GM23338 (cell line): ENCODE data around the gene NIPSNAP2. TPM values are rescaled to one million over a fixed set of nuclear protein-coding genes. Genes with fewer than 3 reads are reported as not detected.

Experiments
- ATAC-seq: fragments of 200-7000 bp; cut with Tn5 transposase; 3 replicates; pipeline ENCODE4 v1.9.1; 2020
- DNase-seq: peaks from one replicate; pipeline ENCODE4 v3.0.0-alpha.2; 2015; ENCODE audit warnings: low spot score
- H2AFZ ChIP-seq: fragments of 200-600 bp; sonication (generic); 2 replicates; pipeline ENCODE4 v1.8.0; 2016; ENCODE audit warnings: antibody characterized with exemption, mild to moderate bottlenecking, moderate library complexity
- H3F3A ChIP-seq: fragments of 200-600 bp; sonication (generic); replicated peaks from 2 replicates; pipeline ENCODE4 v1.8.0; 2017; ENCODE audit warnings: antibody characterized with exemption, mixed run types, low read depth
- H3K27ac ChIP-seq: fragments of 200-600 bp; sonication (generic); 2 replicates; pipeline ENCODE4 v1.6.1; 2016; ENCODE audit warnings: low read depth
- H3K27me3 ChIP-seq: fragments of 200-600 bp; sonication (generic); 2 replicates; pipeline ENCODE4 v1.8.0; 2016; ENCODE audit warnings: mild to moderate bottlenecking, mixed run types, moderate library complexity; ENCODE audit not compliant: insufficient read depth
- H3K36me3 ChIP-seq: fragments of 200-600 bp; sonication (generic); 2 replicates; pipeline ENCODE4 v1.8.0; 2016; ENCODE audit warnings: mild to moderate bottlenecking; ENCODE audit not compliant: insufficient read depth
- H3K4me1 ChIP-seq: fragments of 200-600 bp; sonication (generic); 2 replicates; pipeline ENCODE4 v1.8.0; 2016; ENCODE audit warnings: mild to moderate bottlenecking, moderate library complexity; ENCODE audit not compliant: insufficient read depth
- H3K4me2 ChIP-seq: fragments of 200-600 bp; sonication (generic); 2 replicates; pipeline ENCODE4 v1.7.1; 2017; ENCODE audit warnings: mixed run types
- H3K4me3 ChIP-seq: fragments of 200-600 bp; sonication (generic); 2 replicates; pipeline ENCODE4 v1.6.1; 2016; ENCODE audit warnings: mixed run types
- H3K79me2 ChIP-seq: fragments of 200-600 bp; sonication (generic); replicated peaks from 2 replicates; pipeline ENCODE4 v1.8.0; 2017; ENCODE audit warnings: mild to moderate bottlenecking; ENCODE audit not compliant: insufficient read depth
- H3K9me2 ChIP-seq: fragments of 200-600 bp; sonication (generic); 2 replicates; pipeline ENCODE4 v1.8.0; 2017; ENCODE audit not compliant: insufficient read depth
- H4K20me1 ChIP-seq: fragments of 200-600 bp; sonication (generic); replicated peaks from 2 replicates; pipeline ENCODE4 v1.8.0; 2017; ENCODE audit warnings: mild to moderate bottlenecking; ENCODE audit not compliant: insufficient read depth
- H3K27ac Mint-ChIP-seq: 2 replicates; pipeline ENCODE4 v1.8.0; 2020; ENCODE audit warnings: inconsistent platforms, mild to moderate bottlenecking, moderate library complexity, mixed read lengths
- H3K27me3 Mint-ChIP-seq: 3 replicates; pipeline ENCODE4 v1.8.0; 2022; ENCODE audit warnings: low read depth, mild to moderate bottlenecking, moderate library complexity, mixed read lengths, inconsistent platforms; ENCODE audit not compliant: insufficient read depth, poor library complexity
- H3K36me3 Mint-ChIP-seq: 3 replicates; pipeline ENCODE4 v1.8.0; 2021; ENCODE audit warnings: low read depth, mild to moderate bottlenecking, inconsistent platforms, moderate library complexity, mixed read lengths
- H3K4me1 Mint-ChIP-seq: 3 replicates; pipeline ENCODE4 v1.8.0; 2020; ENCODE audit warnings: mild to moderate bottlenecking, inconsistent platforms, mixed read lengths
- H3K4me3 Mint-ChIP-seq: 3 replicates; pipeline ENCODE4 v1.8.0; 2021; ENCODE audit warnings: moderate library complexity, mild to moderate bottlenecking, inconsistent platforms, mixed read lengths
- H3K9me3 Mint-ChIP-seq: 3 replicates; pipeline ENCODE4 v1.8.0; 2020; ENCODE audit warnings: moderate library complexity, mild to moderate bottlenecking, inconsistent platforms, mixed read lengths
- CREB1 ChIP-seq: fragments of 250-450 bp; sonication (Bioruptor Pico); IDR thresholded peaks from 2 replicates; pipeline ENCODE4 v1.5.0; 2020; ENCODE audit warnings: low read depth, mild to moderate bottlenecking, moderate library complexity
- CTCF ChIP-seq, 2 experiments: fragments of 200-600 bp in 1 of 2; sonication (generic) in 1 of 2; conservative IDR thresholded peaks; 2 replicates each; pipeline versions ENCODE4 v1.5.1 to v1.6.1; 2016 to 2017; ENCODE audit warnings: antibody characterized with exemption in 2 of 2, low read depth in 2 of 2, mild to moderate bottlenecking in 2 of 2, moderate library complexity in 1 of 2
- ETS1 ChIP-seq: IDR thresholded peaks from 2 replicates; pipeline ENCODE4 v1.6.1; 2016; ENCODE audit warnings: antibody characterized with exemption
- EZH2 ChIP-seq: fragments of 200-600 bp; sonication (generic); IDR thresholded peaks from one replicate; pipeline ENCODE4 v1.8.0; 2017; ENCODE audit warnings: antibody characterized with exemption, mild to moderate bottlenecking, low read depth; ENCODE audit not compliant: unreplicated experiment
- EZH2phosphoT487 ChIP-seq: fragments of 200-600 bp; sonication (generic); IDR thresholded peaks from one replicate; pipeline ENCODE4 v1.8.1; 2018; ENCODE audit warnings: antibody characterized with exemption; ENCODE audit not compliant: unreplicated experiment
- JUNB ChIP-seq: IDR thresholded peaks from one replicate; pipeline ENCODE4 v1.6.1; 2016; ENCODE audit warnings: antibody characterized with exemption; ENCODE audit not compliant: unreplicated experiment
- NANOG ChIP-seq: IDR thresholded peaks from 2 replicates; pipeline ENCODE4 v1.6.1; 2016; ENCODE audit warnings: antibody characterized with exemption, borderline replicate concordance
- POLR2AphosphoS5 ChIP-seq: IDR thresholded peaks from 2 replicates; pipeline ENCODE4 v1.6.1; 2016; ENCODE audit warnings: antibody characterized with exemption, low read depth
- REST ChIP-seq: IDR thresholded peaks from one replicate; pipeline ENCODE4 v1.6.1; 2018; ENCODE audit warnings: antibody characterized with exemption; ENCODE audit not compliant: unreplicated experiment
- STAT1 ChIP-seq: IDR thresholded peaks from one replicate; pipeline ENCODE4 v1.6.1; 2016; ENCODE audit warnings: antibody characterized with exemption; ENCODE audit not compliant: unreplicated experiment
- ZNF114 ChIP-seq: fragments of 250-450 bp; sonication (Bioruptor Pico); IDR thresholded peaks from 2 replicates; pipeline ENCODE4 v1.5.0; 2020; ENCODE audit warnings: mild to moderate bottlenecking, moderate library complexity
- ZNF331 ChIP-seq: fragments of 250-450 bp; sonication (Bioruptor Pico); IDR thresholded peaks from 2 replicates; pipeline ENCODE4 v1.5.0; 2020; ENCODE audit warnings: low read depth, mild to moderate bottlenecking, moderate library complexity
- ZNF462 ChIP-seq: fragments of 250-450 bp; sonication (Bioruptor Pico); IDR thresholded peaks from 2 replicates; pipeline ENCODE4 v1.5.0; 2020; ENCODE audit warnings: mild to moderate bottlenecking, moderate library complexity
- polyA plus RNA-seq: library from polyadenylated mRNA; unstranded; fragments of >200 nt; fragmentation: Nextera tagmentation; extraction: Ambion mirVana; gene quantifications from 2 replicates; pipeline ENCODE4 v1.2.1, GENCODE V29; 2016
- total RNA-seq: library from RNA; depleted of rRNA; stranded (reverse); fragments of >200 nt; shearing (Covaris generic); gene quantifications from 2 replicates; pipeline ENCODE4 v1.2.3, GENCODE V29; 2014

Gene NIPSNAP2
- total and polyA plus RNA-seq, 2 experiments from 2014 or later = 29.8 to 30.5 TPM

GRCh38 chr7:56003749-56004148 lies 39.4 kb downstream of the NIPSNAP2 start:
- no peaks in the 10 kb centered on the region for H3K4me1 Mint-ChIP-seq
- Histone ChIP-seq H3F3A (no peaks in the 10 kb centered on the region), H4K20me1 (no peaks in the 10 kb centered on the region), H3K27ac (no peak overlapping the region), H3K79me2 (no peaks in the 10 kb centered on the region), H2AFZ (no peak overlapping the region), H3K36me3 (no peaks in the 10 kb centered on the region), H3K9me2 (no peaks in the 10 kb centered on the region), H3K4me3 (no peak overlapping the region), H3K4me1 (no peaks in the 10 kb centered on the region), H3K27me3 (no peaks in the 10 kb centered on the region), H3K4me2 (no peak overlapping the region)
- TF ChIP-seq JUNB (no peak), POLR2AphosphoS5 (no peak), ETS1 (no peak), EZH2phosphoT487 (no peak), EZH2 (no peak), ZNF462 (no peak), ZNF114 (CRISPR knock-in tag) (no peak), NANOG (no peak), ZNF331 (CRISPR knock-in tag) (no peak), CTCF (conservative IDR thresholded peaks at IDR 0.05; ENCODE audit: low read depth in 2 of 2) (no peak), CREB1 (no peak), STAT1 (no peak), REST (no peak)
- H3K9me3 Mint-ChIP-seq = no peaks in the 10 kb centered on the region; the same call in 1 of the 3 replicates
- peaks cover 5% of the 10 kb centered on the region for H3K36me3 Mint-ChIP-seq
- no peak overlapping the region for H3K4me3 Mint-ChIP-seq
- ATAC-seq = no peak
- H3K27me3 Mint-ChIP-seq = peaks cover 11% of the 10 kb centered on the region
- no peak for DNase-seq
- no peak overlapping the region for H3K27ac Mint-ChIP-seq
